ENCODE measurements around the gene CLEC17A.

Gene CLEC17A

DNA sequence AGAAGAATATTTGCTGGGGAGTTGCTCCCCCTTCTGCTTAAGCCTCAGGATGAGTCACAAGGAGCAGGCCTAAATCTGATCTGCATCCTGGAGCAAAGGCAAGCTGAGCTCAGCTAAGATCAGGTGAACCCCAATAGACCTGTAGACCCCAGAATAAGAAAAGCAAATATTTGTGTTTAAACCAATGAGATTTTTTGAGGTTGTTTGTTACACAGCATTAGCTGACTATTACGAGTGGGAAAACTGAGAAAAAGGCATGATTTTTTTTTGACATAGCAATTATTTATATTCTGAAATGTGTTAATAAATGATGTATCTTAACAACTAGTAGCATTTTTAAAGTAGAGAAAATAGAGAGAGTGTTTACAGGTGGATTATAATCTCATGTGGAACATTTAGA is 46.7 kb downstream of the CLEC17A start:
- TF ChIP-seq, protein P1, sequence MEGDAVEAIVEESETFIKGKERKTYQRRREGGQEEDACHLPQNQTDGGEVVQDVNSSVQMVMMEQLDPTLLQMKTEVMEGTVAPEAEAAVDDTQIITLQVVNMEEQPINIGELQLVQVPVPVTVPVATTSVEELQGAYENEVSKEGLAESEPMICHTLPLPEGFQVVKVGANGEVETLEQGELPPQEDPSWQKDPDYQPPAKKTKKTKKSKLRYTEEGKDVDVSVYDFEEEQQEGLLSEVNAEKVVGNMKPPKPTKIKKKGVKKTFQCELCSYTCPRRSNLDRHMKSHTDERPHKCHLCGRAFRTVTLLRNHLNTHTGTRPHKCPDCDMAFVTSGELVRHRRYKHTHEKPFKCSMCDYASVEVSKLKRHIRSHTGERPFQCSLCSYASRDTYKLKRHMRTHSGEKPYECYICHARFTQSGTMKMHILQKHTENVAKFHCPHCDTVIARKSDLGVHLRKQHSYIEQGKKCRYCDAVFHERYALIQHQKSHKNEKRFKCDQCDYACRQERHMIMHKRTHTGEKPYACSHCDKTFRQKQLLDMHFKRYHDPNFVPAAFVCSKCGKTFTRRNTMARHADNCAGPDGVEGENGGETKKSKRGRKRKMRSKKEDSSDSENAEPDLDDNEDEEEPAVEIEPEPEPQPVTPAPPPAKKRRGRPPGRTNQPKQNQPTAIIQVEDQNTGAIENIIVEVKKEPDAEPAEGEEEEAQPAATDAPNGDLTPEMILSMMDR (IDR thresholded peaks at IDR 0.05; ENCODE audit: low read depth, low read length), result no peak
- DNase-seq (ENCODE audit: extremely low read depth, low read depth), result no peak

DNA sequence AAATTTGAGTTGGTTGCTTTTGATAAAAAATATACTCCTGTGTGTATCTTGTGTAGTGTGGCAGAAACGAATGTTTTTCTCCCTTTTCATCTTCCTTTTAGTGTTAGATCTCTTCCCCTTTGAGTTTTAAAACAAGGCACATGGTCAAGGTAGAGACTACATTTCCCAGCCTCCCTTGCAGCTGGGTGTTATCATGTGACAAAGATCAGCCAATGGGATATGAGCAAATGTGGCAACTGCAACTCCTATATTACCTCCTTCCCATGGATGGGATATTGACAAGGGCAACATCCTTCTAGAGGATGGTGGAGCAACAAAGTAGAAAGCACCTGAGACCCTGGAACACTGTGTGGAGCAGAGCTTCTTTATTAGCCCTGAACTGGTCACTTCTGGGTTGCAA is 49.4 kb downstream of the CLEC17A start:
- TF ChIP-seq, protein P1 (IDR thresholded peaks at IDR 0.05; ENCODE audit: low read depth, low read length), result no peak
- DNase-seq (ENCODE audit: extremely low read depth, low read depth), result no peak

DNA sequence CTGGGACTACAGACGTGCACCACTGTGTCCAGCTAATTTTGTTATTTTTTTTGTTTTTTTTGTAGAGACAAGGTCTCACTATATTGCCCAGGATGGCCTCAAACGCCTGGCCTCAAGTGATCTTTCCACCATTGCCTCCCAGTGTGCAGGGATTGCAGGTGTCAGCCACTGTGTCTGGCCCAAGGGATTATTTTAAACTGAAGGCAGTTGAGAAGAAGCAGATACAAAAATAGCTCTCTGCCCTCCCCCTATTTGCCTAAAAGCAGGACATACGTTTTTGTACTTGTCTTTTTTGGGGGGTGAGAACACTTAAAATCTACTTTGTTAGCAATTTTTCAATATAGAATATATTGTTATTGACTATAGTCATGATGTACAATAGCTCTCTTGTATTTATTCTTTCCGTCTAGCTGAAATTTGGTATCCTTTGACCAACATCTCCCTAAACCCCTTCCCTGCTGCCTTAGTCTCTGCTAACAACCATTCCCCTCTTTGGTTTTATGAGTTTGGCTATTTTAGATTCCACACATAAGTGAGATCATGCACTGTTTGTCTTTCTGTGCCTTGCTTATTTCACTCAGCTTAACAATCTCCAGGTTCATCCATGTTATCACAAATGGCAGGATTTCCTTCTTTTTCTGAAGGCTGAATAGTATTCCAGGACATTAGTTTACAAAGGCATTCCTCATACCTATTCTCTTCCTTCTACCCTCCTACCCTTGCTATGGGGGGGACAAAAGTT is 56.8 kb downstream of the CLEC17A start:
- TF ChIP-seq, protein P1 (IDR thresholded peaks at IDR 0.05; ENCODE audit: low read depth, low read length), result no peak
- DNase-seq (ENCODE audit: extremely low read depth, low read depth), result no peak

DNA sequence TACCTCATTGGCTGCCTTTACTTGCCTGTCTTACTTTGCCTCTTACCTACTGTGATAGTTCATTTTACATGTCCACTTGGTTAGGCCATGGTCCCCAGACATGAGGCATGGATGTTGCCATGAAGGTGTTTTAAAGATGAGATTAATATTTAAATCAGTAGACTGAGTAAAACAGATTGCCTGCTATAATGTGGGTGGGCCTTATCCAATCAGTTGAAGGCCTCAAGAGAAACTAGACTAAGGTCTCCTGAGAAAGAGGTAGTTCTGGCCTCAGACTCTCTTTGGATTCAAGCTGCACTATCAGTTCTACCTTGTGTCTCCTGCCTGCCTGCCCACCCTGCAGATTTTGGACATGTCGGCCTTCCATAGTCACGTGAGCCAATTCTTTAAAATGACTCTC is 65.6 kb downstream of the CLEC17A start:
- no peak for DNase-seq (ENCODE audit: extremely low read depth, low read depth)
- TF ChIP-seq, protein P1 (IDR thresholded peaks at IDR 0.05; ENCODE audit: low read depth, low read length), result no peak

DNA sequence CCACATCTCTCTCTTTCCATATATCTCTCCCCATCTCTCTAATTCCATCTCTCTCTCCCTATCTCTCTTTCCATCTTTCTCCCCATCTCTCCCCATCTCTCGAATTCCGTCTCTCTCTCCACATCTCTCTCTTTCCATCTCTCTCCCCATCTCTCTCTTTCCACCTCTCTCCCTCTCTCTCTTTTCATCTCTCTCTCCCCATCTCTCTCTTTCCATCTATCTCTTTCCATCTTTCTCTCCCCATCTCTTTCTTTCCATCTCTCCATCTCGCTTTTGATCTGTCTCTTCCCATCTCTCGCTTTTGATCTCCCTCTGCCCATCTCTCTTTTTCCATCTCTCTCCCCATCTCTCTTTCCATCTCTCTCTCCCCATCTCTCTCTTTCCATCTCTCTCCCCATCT is 66.1 kb downstream of the CLEC17A start:
- TF ChIP-seq, protein P1 (IDR thresholded peaks at IDR 0.05; ENCODE audit: low read depth, low read length), result no peak
- no peak for DNase-seq (ENCODE audit: extremely low read depth, low read depth)

DNA sequence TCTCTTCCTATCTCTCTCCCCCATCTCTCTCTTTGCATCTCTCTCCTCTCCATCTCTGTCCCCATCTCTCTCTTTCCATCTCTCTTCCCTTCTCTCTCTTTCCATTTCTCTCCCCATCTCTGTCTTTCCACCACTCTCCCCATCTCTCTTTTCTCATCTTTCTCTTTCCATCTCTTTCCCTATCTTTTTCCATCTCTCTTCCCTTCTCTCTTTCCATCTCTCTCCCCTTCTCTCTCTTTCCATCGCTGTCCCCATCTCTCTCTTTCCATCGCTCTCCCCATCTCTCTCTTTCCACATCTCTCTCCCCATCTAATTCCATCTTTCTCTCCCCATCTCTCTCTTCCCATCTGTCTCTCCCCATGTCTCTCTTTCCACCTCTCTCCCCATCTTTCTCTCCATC is 67.3 kb downstream of the CLEC17A start:
- no peak for DNase-seq (ENCODE audit: extremely low read depth, low read depth)
- TF ChIP-seq, protein P1 (IDR thresholded peaks at IDR 0.05; ENCODE audit: low read depth, low read length), result no peak

DNA sequence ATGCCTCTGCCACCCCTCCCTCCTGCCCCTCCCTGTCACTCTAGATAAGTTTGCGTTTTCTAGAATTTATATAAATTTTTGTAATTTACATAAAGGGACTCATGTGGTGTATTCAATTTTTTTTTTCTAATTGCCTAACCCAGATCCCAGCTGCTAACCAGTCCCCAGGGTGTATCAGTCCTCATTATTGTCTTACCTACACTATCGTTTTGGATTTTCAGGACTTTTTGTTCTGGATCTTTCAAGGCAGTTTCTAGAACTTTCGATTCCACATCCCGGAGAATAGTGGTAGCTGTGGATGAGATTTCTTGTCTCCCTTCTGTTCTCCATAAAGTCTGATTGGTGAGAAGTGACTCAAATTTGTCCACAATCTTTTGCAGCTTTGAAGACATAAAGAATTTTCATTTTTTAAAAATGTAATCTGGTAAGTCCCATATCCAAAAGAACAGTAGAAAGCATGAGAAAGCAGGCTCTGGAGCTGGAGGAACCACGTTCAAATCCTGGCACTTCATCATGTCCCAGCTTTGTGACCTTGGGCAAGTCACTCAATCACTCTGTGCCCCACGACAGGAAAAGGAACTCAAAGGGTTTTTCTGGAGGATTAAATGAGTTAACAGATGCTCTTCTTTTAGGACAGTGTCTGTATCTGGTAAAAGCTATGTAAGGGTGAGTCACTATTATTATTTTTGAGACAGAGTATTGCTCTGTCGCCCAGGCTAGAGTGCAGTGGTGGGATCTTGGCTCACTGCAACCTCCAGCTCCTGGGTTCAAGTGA is 72.1 kb downstream of the CLEC17A start:
- TF ChIP-seq, protein P1 (IDR thresholded peaks at IDR 0.05; ENCODE audit: low read depth, low read length), result no peak
- no peak for DNase-seq (ENCODE audit: extremely low read depth, low read depth)
